Hippocampal formation (tissue), 2 donors: Measurements from ENCODE around the gene KRTAP1-5.
"Not testable (repeated sequence)": the region's sequence is repeated elsewhere in the genome, so short reads cannot be mapped to it uniquely, and the experiment has no call there.

Experiments
- DNase-seq, 2 donors: peaks; one replicate each; lab custom pipeline; 2025; lab: John Stamatoyannopoulos, UW

The KRTAP1-5 gene

GRCh38 chr17:41048441-41048840, 21.4 kb upstream of the KRTAP1-5 start:
- no peak for DNase-seq

GRCh38 chr17:41046735-41047465, 19.9 kb upstream of the KRTAP1-5 start, which contains the start of gene KRTAP2-1:
Gene KRTAP2-1, minus strand, starts transcription at chr17:41047316. Its CDS starts 49 bp downstream, at chr17:41047267.
- not testable (repeated sequence) for DNase-seq

GRCh38 chr17:41042953-41043352, 15.9 kb upstream of the KRTAP1-5 start:
- DNase-seq: no peak

GRCh38 chr17:41040783-41041571, 14.0 kb upstream of the KRTAP1-5 start, which contains the start of gene KRTAP1-1:
Gene KRTAP1-1, minus strand, starts transcription at chr17:41041450. Its CDS starts 53 bp downstream, at chr17:41041397.
- not testable (repeated sequence) for DNase-seq

- DNase-seq: no peak
Observed at GRCh38 chr17:41037853-41038350, 10.9 kb upstream of the KRTAP1-5 start.

GRCh38 chr17:41034346-41034935, 7.4 kb upstream of the KRTAP1-5 start, which contains the start of gene KRTAP1-3:
Gene KRTAP1-3, minus strand, starts transcription at chr17:41034874. Its CDS starts 53 bp downstream, at chr17:41034821.
- not testable (repeated sequence) for DNase-seq

GRCh38 chr17:41029633-41030245, 2.7 kb upstream of the KRTAP1-5 start, which contains the start of gene KRTAP1-4:
Gene KRTAP1-4, minus strand, starts transcription at chr17:41030195. Its CDS starts 117 bp downstream, at chr17:41030078.
- DNase-seq: no peak

- DNase-seq: no peak
Observed at GRCh38 chr17:41024697-41025096, 2.3 kb downstream of the KRTAP1-5 start.

GRCh38 chr17:41020336-41020735, 6.7 kb downstream of the KRTAP1-5 start:
- no peak for DNase-seq

- DNase-seq: no peak
Observed at GRCh38 chr17:41019415-41019814, 7.6 kb downstream of the KRTAP1-5 start.

- DNase-seq: no peak
Observed at GRCh38 chr17:41018541-41018940, 8.5 kb downstream of the KRTAP1-5 start.

GRCh38 chr17:41016578-41017215, 10.3 kb downstream of the KRTAP1-5 start:
- DNase-seq: no peak

GRCh38 chr17:41015454-41015853, 11.6 kb downstream of the KRTAP1-5 start:
- no peak for DNase-seq

GRCh38 chr17:41013606-41014005, 13.4 kb downstream of the KRTAP1-5 start:
- no peak for DNase-seq

GRCh38 chr17:41013181-41013580, 13.8 kb downstream of the KRTAP1-5 start:
- no peak for DNase-seq

GRCh38 chr17:41012326-41013120, 14.5 kb downstream of the KRTAP1-5 start:
- no peak for DNase-seq

- DNase-seq: no peak
Observed at GRCh38 chr17:41010441-41010840, 16.6 kb downstream of the KRTAP1-5 start.

- no peak for DNase-seq
Observed at GRCh38 chr17:41009936-41010335, 17.1 kb downstream of the KRTAP1-5 start.

GRCh38 chr17:41009301-41009760, 17.7 kb downstream of the KRTAP1-5 start:
- DNase-seq: no peak

- DNase-seq: no peak
Observed at GRCh38 chr17:41008811-41009210, 18.2 kb downstream of the KRTAP1-5 start, which contains the start of gene KRTAP3-1. Gene KRTAP3-1, minus strand, starts transcription at chr17:41009128. Its CDS starts 54 bp downstream, at chr17:41009074.
